ENCODE results near the gene SGCG.

DNA sequence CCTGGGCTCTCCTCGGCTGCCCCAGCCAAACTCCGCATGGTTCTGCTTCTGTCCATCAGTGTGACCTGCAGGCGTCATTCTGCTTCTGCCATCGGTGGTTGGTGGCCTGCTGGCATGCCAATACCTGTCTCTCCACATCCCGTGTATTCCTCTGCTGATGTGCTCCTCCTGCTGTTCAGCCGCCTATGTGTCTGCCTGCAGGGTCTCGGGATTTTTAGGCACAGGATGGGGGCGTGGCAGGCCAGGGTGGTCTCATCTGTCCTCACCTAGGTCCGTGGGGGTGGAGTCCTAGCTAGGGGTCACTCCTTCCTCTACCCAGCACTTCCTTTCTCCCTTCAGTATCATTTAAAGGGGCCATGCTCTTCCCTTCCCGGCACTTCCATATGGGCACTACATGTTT, 33.0 kb upstream of the SGCG start:
- TF ChIP-seq EZH2 (IDR thresholded peaks at IDR 0.05) (no peak), POLR2AphosphoS5 (IDR thresholded peaks at IDR 0.05; ENCODE audit: borderline replicate concordance, low read depth, low read length) (no peak)
